PC-3 (cell line): ENCODE measurements around the gene MDFIC.

ENCODE experiments used
- EZH2 ChIP-seq: fragments of 300-600 bp; sonication (generic); IDR thresholded peaks from one replicate; pipeline ENCODE4 v1.6.1; 2017; ENCODE audit warnings: antibody characterized with exemption, mild to moderate bottlenecking, low read length; ENCODE audit not compliant: unreplicated experiment
- TF ChIP-seq, protein P1 (sequence below): fragments of 300-600 bp; sonication (generic); conservative IDR thresholded peaks from 2 replicates; pipeline ENCODE4 v1.5.1; 2017; ENCODE audit warnings: antibody characterized with exemption, low read depth, mild to moderate bottlenecking, low read length

- TF ChIP-seq, protein P1, sequence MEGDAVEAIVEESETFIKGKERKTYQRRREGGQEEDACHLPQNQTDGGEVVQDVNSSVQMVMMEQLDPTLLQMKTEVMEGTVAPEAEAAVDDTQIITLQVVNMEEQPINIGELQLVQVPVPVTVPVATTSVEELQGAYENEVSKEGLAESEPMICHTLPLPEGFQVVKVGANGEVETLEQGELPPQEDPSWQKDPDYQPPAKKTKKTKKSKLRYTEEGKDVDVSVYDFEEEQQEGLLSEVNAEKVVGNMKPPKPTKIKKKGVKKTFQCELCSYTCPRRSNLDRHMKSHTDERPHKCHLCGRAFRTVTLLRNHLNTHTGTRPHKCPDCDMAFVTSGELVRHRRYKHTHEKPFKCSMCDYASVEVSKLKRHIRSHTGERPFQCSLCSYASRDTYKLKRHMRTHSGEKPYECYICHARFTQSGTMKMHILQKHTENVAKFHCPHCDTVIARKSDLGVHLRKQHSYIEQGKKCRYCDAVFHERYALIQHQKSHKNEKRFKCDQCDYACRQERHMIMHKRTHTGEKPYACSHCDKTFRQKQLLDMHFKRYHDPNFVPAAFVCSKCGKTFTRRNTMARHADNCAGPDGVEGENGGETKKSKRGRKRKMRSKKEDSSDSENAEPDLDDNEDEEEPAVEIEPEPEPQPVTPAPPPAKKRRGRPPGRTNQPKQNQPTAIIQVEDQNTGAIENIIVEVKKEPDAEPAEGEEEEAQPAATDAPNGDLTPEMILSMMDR: peak; percentile 41; the same call in 1 of the 2 replicates
- TF ChIP-seq EZH2: no peak
These were observed 31.8 kb downstream of the MDFIC start for GRCh38 chr7:114953724-114954123.
